Esophagus squamous epithelium (tissue), 4 donors: Measurements from ENCODE around the gene SULT2B1.

Experiments used
- CTCF ChIP-seq, 6 experiments: fragments of 450-650 bp in 4 of 6; fragments of 200-600 bp in 2 of 6; sonication (generic) in 2 of 6; IDR thresholded peaks; one replicate each; pipeline ENCODE4 v1.5.1; 2016 to 2019; ENCODE audit warnings: antibody characterized with exemption in 6 of 6, mild to moderate bottlenecking in 4 of 6, moderate library complexity in 4 of 6
- POLR2A ChIP-seq, 4 donors: fragments of 450-650 bp; IDR thresholded peaks; one replicate each; pipeline ENCODE4 v1.6.1; 2017; ENCODE audit warnings: antibody characterized with exemption in 4 of 4, mild to moderate bottlenecking in 4 of 4, moderate library complexity in 3 of 4

- TF ChIP-seq CTCF (IDR thresholded peaks at IDR 0.05) (no peak), POLR2A (IDR thresholded peaks at IDR 0.05) (no peak)
Measured at GRCh38 chr19:48524732-48525131, 27.2 kb upstream of the SULT2B1 start.
